Activated CD4-positive, CD25-positive, alpha-beta regulatory T cell treated with anti-CD3 and anti-CD28 coated beads, Interleukin-2, amount 50 U/mL, for 72 hours (primary cell): ENCODE measurements around the gene EXOG.

Experiments
- DNase-seq: peaks from one replicate; pipeline ENCODE4 v3.0.0; 2021

Gene EXOG

DNA sequence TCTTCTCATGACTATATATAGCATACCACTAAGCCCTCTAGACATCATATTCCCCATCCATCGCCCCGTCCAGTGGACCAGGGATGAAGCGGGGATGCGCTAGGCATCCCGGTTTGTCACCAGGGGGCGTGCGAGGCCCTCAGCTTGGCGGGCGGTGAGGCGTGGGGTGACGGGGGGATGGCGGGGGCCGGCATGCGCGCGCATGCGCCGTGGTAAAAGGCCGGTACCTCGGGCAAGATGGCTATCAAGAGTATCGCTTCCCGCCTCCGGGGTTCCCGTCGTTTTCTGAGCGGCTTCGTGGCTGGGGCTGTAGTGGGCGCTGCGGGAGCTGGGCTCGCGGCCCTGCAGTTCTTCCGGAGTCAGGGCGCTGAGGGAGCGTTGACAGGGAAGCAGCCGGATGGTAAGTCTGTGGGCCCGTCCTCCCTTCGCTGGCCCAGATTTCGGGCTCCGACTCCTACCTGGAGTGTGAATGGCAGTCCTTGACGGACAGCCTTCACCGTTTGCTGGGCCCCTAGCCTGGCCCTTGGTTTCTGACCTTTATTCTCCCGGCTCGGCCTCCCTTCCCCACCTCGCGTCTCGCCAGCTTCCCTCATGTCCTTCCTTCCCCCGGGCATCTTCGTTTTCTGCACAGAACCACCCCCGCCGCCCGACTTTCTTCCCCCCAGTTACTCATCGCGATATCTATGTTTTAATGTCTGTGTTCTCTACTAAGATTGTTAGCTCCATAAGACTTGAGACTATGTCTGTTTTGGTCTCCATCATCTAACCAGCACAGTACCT, at the start of gene EXOG:
Gene EXOG, plus strand, starts transcription at position 210 of the 780 bp plus-strand sequence. Its CDS starts 28 bp downstream, at position 238.
- peak; percentile 94 for DNase-seq

DNA sequence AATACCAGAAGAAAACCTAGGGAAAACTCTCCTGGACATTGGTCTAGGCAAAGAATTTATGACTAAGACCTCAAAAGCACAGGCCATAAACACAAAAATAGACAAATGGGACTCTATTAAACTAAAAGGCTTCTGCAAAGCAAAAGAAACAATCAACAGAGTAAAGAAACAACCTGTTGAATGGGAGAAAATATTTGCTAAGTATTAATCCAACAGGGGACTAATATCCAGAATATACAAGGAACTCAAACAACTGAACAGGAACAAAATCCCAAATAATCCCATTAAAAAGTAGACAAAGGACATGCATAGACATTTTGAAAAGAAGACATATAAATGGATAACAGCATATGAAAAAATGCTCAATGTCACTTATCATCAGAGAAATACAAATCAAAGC, 49.3 kb upstream of the EXOG start:
- no peak for DNase-seq

- no peak for DNase-seq
Measured at GRCh38 chr3:38450853-38451252, 45.3 kb upstream of the EXOG start.

- peak; percentile 70 for DNase-seq
Measured at GRCh38 chr3:38453075-38453912, 42.8 kb upstream of the EXOG start, which contains the start of gene ACVR2B. Gene ACVR2B (plus strand): TSS chr3:38453890. CDS start chr3:38454323, 433 bp downstream.

DNA sequence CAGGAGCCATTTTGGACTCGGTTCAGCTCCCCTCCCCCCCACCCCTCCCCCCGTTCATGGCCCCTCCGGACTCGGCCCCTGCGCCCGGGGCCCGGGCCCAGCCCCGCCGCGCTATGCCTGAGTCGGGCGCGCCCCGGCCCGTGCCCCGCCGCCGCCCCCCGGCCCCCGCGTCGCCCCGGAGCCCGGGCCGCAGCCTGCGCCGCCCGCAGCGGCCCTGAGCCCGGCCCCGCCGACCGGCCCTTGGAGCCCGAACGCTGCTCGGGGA, 42.3 kb upstream of the EXOG start:
- no peak for DNase-seq

GRCh38 chr3:38454178-38454883, 41.8 kb upstream of the EXOG start:
- DNase-seq, result peak; percentile 49

DNA sequence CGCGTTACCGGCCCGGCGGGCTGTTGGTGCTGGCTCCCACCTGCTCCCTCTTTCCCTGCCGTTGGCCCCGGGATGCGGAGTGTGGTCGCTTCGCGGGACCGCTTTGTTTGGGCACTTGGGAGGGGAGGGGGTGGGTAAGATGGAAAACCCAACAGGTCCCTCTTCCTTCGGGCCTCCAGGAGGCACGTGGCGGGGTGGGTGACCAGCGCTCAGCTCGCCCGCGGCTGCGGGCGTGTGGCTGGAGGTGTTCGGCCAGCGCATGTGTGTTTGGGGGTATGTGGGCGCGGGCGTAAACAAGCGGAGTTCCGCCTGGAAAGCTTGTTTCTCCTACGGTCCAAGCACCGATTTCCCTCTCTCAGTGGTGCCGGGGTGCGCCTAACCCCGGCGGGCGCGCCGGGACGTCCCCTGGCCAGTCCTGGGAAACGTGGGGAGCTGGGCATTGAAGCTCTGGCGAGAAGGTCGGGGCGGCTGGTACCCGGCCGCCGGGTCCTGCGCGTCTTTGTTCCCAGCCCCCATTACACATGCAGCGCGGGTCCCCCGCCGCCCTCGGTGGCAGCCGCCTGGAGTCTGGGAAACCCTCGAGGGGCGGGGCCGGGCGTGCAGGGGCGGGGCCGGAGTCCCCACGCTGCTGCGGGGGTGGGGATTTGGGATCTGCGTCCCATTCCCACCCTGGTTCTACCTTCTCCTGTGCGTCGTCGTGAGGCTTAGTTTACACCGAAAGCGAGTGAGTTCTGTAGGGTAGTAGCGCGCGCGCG, 41.1 kb upstream of the EXOG start:
- DNase-seq, result peak; percentile 53

- DNase-seq, result no peak
Measured at GRCh38 chr3:38455639-38456430, 40.3 kb upstream of the EXOG start.

DNA sequence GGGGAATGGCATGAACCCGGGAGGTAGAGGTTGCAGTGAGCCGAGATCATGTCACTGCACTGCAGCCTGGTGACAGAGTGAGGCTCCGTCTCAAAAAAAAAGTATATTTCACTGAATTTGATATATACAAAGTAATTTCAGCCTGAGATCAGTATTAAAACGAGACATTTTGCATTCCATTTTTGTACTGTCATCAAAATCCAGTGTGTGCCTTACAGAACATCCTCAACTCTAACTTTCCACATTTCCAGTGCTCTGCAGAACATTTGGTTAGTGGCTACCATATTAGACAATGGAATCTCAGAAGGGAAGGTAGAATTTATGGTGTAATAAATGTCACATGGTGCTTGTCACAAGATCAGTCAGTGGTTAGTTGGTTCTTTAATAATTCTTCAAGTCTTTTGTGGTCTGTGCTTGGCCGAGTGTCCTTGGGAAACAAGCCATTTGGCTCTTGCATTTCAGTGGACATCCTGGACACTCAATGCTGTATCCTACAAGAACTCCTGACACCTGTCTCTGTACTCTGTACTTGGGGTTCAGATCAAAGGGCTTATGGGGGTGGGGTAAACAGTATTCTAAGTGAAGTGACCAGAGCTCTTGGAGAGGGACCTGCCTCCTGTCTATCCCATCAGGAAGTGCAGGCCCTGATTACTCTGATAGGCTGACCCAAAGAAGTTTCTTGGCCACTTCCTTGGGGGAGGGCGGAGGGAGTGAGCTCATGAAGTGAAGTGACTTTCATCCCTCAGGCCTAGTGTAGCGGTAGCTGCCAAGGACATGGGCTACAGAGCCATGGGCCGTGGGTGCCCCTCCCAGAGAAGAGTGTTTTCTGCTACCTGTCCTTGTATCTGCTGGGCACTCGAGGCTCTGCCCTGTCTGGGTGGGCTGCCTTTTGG, 38.8 kb upstream of the EXOG start:
- no peak for DNase-seq

DNA sequence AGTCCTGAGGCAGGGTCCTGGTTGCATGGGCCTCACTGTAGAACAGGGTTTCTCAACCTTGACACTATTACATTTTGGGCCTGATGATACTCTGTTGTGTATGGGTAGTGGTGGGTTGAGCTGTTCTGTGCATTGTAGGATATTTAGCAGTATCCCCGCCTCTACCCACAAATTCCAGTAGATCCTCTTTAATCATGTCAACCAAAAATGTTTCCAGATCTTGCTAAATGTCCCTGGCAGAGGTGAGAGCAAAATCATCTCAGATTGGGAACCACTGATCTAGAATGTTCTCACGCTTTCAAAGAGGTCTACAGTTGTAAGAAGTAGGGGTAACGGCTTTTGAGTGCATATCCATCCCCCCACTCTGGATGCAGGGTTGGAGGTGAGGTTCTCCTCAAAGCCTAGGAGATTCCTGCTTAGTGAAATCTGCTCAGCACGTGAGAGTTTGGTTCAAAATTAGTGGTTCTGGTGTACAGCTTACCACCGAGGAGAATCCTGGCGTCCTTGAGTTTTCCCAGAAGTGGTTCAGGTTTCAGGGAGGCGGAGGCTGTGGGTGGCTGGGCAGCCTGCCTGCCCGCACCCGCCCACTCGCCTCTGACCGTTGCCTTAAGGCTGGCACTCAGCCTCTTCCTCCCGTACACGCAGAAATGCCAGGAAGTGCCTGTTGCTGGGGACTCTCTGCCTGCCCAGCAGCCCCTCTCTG, 37.2 kb upstream of the EXOG start:
- no peak for DNase-seq

DNA sequence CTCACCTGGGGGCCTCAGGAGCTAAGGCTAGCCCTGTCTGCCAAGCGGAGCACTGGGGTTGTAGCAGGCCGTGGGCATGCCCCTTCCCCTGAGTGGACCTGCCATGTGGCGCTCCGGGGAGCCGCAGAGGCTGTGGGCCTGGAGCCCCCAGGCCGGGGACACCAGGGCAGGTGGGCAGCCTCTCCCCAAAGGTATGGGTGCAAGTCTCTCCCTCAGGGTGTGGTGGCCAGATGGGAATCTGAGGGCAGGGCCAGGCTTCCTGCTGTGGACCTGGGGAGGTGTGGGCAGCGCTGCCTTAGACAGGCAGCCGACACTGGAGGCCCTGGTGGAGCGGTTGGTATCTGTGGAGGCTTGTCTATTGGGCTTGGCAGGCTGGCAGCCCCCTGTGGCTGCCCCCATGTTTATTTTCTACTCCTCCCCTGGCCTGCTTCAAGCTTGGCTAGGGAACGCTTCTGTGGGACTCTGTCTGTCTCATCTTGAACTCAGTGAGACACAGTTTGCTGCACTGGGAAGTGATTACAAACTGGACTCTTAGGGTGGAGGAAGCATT, 36.6 kb upstream of the EXOG start:
- no peak for DNase-seq

GRCh38 chr3:38460377-38461270, 35.5 kb upstream of the EXOG start:
- DNase-seq, result no peak

GRCh38 chr3:38465588-38466154, 30.5 kb upstream of the EXOG start:
- DNase-seq, result no peak

GRCh38 chr3:38468765-38469164, 27.4 kb upstream of the EXOG start:
- DNase-seq, result no peak

DNA sequence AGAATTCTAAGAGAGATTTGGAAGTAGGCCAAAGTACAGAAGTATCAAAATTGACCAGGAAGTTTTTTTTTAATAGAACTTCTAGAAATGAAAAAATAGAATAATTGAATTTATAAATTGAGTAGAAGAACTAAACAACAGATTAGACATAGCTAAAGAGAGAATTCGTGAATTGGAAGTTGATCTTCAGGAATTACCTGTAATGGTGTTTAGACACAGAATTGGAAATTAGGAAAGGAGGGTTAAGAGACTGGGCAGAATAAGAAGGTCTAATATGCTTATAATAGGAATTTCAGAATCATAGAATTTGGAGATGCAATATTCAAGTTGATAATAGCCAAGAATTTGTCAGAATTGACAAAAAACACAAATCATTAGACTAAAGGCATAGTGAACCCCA, 26.3 kb upstream of the EXOG start:
- DNase-seq, result no peak

DNA sequence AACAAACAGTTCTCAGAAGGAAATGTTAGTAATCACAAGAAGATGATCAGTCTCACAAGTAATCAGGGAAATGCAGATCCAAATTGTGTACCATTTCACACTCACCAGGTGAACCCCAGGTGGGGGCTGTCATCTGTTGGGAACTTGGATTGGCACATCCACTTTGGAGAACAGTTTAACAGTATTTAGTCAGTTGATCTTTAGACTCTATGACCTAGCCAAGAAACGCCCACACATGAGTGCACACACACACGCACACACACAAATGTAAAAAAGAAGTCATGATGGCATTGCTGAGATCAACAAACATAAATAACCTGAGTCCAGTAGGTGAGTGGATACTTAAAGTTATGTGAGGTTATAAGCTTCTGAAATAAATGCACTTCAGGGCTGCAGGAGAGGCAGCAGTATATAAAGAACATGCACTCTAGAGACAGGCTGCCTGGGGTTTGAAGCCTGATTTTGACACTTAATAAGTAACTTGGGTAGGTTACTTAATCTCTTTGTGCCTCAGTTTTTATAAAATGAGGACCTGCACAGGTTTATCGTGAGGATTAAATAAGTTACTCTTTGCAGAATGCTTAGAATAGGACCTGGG, 24.8 kb upstream of the EXOG start:
- no peak for DNase-seq

DNA sequence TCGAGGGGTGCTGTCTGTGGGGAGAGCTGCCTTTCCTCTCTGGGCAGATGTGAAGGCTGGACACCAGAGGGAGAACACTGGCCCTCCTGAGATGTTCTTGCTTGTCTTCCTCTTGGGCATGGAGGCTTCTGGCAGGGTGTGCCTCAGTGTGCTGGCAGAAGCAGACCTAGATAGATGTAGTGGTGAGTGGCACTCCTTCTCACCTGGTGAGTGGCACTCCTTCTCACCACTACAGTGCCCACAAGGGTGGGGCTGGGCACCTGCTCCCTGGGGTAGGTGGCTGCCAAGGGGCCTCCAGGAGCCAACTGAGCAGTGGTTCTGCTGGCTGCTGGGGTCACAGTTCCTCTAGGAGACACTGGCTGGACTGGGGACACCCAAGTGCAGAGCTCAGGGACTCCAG, 23.8 kb upstream of the EXOG start:
- DNase-seq, result no peak

- DNase-seq, result no peak
Measured at GRCh38 chr3:38473229-38473628, 22.9 kb upstream of the EXOG start.
